Forelimb muscle (tissue), 1 donor: ENCODE measurements around the gene CNGA2. TPM values are rescaled to one million over a fixed set of nuclear protein-coding genes. Genes with fewer than 3 reads are reported as not detected.

ENCODE experiments used
- DNase-seq: peaks from one replicate; pipeline ENCODE4 v3.0.0-alpha.2; 2013; ENCODE audit warnings: low read depth
- polyA plus RNA-seq: library from polyadenylated mRNA; unstranded; fragments of 120-200 nt; gene quantifications from one replicate; pipeline ENCODE4 v1.2.1, GENCODE V29; 2013; ENCODE audit not compliant: insufficient read length

CNGA2 gene
- polyA plus RNA-seq, 1 donor: not detected

DNA sequence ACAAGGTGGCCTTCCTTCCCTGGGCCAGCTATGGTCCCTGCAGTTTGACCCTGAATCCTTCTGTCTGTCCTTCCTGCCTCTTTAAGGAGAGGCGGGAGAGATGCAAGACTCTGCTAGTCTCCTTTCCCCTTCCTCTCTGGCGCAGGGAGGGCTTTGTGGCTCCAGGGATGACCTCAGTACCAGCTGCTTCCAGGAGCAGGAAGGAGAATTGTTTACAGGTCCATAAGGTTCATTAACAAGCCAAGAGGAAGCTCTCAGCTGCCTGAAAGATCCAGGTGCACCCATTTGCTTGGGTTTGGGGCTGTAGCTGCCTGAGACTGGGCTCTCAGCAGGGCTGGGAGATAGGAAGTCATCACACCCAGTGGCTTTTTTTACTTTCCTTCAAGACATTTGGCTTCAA is 22.8 kb upstream of the CNGA2 start:
- DNase-seq: peak; percentile 56

- no peak for DNase-seq
Observed at GRCh38 chrX:151712253-151712652, 22.3 kb upstream of the CNGA2 start.

DNA sequence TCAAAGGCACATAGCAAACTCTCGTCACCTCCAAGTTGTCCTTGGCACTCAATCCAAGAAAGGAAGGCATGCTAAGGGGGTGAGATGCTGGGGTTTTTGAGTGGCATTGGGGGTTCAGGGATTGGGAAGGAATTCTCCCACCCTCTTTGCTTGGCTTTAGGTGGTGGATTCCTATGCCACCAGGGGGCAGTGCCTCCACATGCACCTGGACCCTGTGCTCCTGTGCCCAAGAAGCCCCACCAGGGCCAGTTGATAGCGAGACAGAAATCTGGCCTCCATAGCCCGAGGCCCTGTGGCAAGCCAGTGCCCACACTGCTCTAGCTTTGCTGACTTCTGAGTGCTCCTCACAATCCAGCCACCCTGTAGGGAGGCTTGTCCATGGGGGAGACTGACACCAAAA is 20.7 kb upstream of the CNGA2 start:
- DNase-seq: no peak

GRCh38 chrX:151714362-151714761 is 20.2 kb upstream of the CNGA2 start:
- no peak for DNase-seq

- no peak for DNase-seq
Observed at GRCh38 chrX:151715752-151716151, 18.8 kb upstream of the CNGA2 start, which contains the start of gene FATE1. Gene FATE1 (plus strand): TSS chrX:151716035. CDS start chrX:151716120, 85 bp downstream.

DNA sequence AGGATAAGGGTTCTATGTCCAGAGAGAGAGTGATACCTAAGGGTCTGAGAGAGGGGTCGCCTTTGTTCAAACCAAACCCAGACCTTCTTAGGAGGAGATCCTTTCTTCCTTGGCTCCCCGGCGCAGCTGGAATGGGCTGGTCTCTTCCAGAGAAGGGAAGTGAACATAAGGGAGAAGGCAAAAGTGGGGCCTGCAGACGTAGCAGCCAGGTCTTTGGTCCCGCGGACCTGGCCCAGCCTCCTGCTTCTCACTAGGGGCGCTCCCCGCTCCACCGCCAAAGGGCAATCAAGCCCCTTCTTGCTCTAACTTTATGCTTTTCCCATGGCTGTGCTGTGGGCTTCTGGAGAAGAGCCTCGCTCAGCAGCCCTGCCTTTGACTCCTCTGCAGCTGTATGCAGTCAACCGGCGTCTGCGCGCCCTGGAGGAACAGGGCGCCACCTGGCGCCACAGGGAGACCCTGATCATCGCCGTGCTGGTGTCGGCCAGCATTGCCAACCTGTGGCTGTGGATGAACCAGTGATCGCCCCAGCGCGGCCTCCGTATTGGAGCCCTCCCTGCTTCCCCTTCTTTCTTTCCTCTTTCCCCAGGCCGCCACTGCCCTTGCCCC is 12.2 kb upstream of the CNGA2 start:
- DNase-seq: no peak

DNA sequence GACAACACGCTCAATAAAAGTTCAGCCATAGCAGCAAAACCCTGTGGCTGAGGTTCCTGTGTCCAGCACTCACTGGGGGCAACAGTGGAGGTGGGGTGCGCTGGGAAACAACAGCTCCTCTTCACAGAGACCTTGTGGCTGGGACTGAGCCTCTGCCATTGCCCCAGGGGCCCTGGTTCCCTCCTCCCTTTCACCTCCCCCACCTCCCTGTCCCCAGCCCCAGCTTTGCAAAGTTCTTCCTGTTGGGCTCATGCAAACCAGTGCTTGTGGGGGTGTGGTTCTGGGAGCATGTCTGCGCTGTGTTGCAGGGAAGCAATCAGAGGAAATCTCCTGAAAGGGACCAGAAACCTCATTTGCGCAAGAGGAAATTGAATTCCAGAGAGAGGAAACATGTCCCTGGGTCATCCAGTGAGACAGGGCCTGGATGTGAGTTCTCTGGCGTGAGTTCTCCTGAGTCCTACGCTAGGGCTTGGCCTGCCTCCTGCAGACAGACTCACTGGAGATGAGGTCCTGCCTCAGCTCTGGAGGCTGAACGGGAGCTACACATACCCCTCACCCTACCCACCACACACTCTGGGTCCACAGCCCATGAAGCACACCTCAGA is 11.3 kb upstream of the CNGA2 start:
- DNase-seq: no peak

DNA sequence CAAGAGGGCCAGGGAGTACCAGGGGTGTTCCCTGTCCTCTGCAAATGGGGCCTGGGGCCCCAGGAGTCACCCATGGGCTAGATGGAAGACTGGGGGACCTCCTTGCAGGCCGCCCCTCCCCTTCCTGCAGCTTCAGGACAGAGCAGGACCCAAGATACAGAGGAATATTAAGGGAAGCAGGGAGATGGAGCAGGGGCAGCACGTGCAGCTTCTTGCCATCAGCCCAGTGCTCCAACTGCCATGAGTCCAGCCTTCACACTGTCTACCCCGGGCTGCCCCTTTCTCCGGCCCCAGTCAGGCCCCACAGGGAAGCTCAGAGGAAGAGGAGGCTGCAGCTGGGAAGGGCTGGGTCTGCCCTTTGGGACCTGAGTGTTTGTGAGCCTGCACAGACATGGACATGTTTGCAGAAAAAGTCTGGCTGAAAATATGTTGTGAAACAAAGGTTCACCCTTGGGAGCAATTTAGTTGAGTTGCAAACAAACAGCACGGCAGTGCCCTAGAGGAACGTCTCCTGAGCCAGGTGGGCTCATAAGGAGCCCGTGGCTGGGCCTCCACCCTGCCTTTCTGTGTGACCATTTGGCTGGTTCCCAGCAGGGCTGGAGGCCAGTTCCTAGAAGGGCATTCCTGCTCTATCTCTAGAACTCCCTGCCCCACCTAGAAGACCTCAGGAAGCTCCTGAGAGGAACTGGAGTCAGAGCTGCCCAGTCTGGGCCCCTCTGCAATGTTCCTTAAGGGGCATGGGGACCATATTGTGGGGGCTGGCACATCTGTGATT is 9.8 kb upstream of the CNGA2 start:
- DNase-seq: no peak

- no peak for DNase-seq
Observed at GRCh38 chrX:151725338-151725614, 9.3 kb upstream of the CNGA2 start.

DNA sequence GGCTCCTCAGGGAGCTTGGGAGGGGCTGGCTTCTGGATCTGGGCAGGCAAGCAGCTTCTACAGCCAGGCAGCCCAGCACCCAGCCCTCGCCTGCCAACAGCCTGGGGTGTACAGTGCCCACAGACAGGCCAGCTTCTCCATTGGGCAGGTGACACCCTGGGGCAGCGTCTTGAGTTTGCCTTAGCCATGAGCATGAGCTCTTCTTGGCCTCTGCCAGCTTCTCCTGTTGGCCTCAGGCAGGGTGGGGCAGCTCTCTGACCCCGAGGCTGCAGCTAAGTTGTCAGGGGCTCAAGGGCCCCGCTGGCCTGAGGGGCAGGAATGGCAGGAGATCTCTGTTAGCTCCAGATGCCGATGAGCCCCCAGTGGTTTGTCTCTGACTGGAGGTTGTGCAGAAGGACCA is 7.8 kb upstream of the CNGA2 start:
- DNase-seq: no peak

GRCh38 chrX:151727346-151727745 is 7.2 kb upstream of the CNGA2 start:
- no peak for DNase-seq

- no peak for DNase-seq
Observed at GRCh38 chrX:151729056-151729725, 5.4 kb upstream of the CNGA2 start.

DNA sequence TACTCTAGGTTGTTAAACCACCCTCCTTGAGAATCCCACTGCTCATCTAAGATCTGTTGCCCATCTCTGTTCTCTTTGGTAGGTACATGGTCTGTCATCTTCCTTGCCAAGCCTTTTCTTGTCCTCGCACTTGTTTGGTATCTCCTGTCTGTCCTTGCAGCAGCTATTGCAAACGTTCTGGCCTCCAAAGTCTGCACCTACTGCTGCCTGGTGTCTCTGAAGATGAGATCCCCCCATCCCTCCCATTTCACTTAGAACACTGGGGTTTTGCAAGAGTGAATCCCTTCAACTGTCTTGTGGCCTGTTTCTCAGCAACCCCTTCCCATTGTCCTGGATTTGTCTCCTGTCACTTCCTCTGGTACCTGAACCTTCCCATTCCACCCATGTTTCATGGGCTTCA is 673 bp downstream of the CNGA2 start:
- no peak for DNase-seq

DNA sequence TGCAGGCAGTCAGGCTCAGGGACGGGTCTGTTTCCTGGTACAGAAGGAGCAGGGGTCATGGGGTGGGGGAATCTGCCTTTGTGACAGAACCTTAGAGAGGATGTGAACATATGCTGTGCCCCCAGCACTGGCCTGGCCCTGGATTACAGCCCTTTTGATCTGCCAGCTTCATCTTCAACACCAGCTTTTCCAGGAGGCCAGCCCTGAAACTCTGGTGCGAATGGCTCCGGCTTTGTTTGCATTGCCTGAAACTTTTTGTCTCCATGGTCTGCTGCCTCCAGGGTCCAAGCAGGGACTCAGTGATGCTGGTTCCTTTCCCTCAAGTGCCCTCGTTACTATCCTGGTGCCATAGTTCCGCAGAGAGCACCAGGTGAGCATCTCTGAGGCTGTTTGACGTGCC is 2.1 kb downstream of the CNGA2 start:
- DNase-seq: no peak

- no peak for DNase-seq
Observed at GRCh38 chrX:151737494-151737893, 2.9 kb downstream of the CNGA2 start.

DNA sequence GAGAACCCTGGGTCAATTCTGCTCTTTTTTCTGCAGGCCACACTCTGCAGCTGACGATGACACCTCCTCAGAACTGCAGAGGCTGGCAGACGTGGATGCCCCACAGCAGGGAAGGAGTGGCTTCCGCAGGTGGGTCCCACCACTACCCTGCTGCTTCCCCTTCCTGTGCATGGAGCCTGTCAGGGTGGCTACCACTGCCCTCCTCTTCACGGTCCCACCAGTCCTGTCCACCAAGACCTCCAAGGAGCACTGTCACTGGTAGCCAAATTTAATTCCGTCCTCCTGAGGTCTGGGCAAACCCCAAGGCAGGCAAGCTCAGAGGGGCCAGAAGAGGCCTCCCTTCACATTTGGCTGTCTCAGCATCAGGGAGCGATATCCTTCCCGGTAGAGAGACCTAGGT is 4.2 kb downstream of the CNGA2 start:
- DNase-seq: no peak

- DNase-seq: no peak
Observed at GRCh38 chrX:151741606-151742005, 7.1 kb downstream of the CNGA2 start.

DNA sequence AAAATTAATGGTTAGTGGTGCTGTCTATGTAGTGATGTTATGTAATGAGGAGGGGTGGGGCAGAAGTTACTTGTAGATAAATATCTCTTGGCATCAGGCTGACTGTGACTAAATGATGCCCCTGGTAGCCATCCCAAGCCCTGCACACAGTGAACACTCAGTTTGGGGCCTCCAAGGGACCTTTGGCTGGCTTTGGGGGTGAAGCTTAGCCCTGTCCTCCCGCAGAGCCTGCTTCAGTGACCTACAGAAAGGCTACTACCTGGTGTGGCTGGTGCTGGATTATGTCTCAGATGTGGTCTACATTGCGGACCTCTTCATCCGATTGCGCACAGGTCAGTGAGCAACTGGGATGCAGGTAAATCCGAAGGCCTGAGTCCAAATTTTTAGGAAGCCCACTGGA is 7.8 kb downstream of the CNGA2 start:
- no peak for DNase-seq

DNA sequence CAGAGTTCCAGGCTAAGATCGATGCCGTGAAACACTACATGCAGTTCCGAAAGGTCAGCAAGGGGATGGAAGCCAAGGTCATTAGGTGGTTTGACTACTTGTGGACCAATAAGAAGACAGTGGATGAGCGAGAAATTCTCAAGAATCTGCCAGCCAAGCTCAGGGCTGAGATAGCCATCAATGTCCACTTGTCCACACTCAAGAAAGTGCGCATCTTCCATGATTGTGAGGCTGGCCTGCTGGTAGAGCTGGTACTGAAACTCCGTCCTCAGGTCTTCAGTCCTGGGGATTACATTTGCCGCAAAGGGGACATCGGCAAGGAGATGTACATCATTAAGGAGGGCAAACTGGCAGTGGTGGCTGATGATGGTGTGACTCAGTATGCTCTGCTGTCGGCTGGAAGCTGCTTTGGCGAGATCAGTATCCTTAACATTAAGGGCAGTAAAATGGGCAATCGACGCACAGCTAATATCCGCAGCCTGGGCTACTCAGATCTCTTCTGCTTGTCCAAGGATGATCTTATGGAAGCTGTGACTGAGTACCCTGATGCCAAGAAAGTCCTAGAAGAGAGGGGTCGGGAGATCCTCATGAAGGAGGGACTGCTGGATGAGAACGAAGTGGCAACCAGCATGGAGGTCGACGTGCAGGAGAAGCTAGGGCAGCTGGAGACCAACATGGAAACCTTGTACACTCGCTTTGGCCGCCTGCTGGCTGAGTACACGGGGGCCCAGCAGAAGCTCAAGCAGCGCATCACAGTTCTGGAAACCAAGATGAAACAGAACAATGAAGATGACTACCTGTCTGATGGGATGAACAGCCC is 9.3 kb downstream of the CNGA2 start:
- DNase-seq: no peak

DNA sequence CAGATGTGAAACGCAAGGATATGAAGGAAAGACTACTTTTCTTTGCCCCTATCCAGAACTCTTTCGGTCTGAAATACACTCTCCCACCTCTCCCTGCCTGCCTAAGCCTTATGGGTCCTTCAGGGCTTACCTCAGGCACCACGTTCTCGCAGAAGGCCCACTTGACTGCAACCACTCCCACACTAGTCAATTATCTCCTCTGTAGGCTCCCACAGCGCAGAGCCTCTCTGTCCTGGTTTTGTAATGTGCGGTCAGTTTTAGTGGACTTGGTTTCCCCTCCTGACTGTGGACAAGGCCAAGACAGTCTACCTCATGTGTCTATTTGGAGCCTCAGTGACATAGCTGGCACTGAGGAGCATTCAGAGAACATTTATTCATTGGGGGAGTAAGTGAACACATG is 11.1 kb downstream of the CNGA2 start:
- DNase-seq: no peak

DNA sequence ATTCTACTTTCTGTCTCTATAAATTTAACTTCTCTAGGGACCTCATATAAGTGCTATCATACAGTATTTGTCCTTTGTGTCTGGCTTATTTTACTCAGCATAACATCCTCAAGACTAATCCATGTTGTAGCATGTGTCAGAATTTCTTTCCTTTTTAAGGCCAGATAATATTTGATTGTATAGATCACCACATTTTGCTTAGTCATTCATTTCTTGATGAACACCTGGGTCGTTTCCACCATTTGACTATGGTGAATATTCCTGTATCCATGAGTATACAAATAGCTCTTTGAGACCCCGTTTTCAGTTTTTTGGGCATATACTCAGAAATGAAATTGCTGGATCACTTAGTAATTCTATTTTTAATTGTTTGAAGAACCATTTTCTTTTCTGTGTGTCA is 12.0 kb downstream of the CNGA2 start:
- no peak for DNase-seq

DNA sequence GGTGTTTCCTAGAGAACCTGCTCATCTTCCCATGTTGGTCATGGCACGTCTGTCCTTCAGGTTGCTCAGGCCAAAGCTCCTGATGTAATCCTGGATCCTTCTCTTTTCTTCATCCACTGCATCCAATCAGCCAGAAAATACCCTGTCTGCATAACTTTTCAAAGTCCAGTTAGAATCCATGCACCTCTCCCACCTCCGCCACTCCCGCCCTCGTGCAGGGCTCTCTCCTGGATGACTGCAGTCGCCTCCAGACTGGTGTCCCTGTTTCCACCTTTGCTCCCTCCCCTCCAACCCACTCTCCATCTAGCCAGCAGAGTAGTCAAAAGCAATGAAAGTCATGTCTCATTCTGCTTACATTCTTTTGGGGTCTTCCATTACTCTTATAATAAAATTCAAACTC is 16.0 kb downstream of the CNGA2 start:
- no peak for DNase-seq
